GM12873 (cell line): Measurements from ENCODE around the gene C20orf202.

Experiments used
- TF ChIP-seq, protein P1 (sequence below): IDR thresholded peaks from 2 replicates; pipeline ENCODE4 v1.5.1; 2012; ENCODE audit warnings: low read depth, mild to moderate bottlenecking, moderate library complexity, low read length, control low read depth; ENCODE audit not compliant: insufficient read depth; ENCODE audit errors: missing control alignments

C20orf202 gene

DNA sequence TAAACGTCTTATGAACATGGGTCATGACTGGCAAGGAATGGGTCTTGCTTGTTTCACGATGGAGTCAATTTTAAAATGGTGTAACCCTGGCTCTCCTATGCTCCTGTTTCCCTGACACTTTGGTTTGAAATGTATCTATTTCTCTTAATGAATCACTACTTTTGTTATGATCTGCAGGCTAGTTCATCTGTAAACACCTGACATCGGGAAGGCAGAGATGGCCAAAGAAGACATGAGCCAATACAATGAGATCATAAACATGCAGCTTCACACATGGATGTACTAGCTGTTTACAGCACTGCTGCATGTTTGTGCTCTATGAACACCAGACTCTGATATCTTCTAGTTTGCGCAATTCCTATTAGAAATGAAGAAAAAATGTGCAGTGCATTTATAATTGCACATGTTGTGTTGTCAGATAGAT, 11.6 kb downstream of the C20orf202 start:
- TF ChIP-seq, protein P1, sequence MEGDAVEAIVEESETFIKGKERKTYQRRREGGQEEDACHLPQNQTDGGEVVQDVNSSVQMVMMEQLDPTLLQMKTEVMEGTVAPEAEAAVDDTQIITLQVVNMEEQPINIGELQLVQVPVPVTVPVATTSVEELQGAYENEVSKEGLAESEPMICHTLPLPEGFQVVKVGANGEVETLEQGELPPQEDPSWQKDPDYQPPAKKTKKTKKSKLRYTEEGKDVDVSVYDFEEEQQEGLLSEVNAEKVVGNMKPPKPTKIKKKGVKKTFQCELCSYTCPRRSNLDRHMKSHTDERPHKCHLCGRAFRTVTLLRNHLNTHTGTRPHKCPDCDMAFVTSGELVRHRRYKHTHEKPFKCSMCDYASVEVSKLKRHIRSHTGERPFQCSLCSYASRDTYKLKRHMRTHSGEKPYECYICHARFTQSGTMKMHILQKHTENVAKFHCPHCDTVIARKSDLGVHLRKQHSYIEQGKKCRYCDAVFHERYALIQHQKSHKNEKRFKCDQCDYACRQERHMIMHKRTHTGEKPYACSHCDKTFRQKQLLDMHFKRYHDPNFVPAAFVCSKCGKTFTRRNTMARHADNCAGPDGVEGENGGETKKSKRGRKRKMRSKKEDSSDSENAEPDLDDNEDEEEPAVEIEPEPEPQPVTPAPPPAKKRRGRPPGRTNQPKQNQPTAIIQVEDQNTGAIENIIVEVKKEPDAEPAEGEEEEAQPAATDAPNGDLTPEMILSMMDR = no peak

DNA sequence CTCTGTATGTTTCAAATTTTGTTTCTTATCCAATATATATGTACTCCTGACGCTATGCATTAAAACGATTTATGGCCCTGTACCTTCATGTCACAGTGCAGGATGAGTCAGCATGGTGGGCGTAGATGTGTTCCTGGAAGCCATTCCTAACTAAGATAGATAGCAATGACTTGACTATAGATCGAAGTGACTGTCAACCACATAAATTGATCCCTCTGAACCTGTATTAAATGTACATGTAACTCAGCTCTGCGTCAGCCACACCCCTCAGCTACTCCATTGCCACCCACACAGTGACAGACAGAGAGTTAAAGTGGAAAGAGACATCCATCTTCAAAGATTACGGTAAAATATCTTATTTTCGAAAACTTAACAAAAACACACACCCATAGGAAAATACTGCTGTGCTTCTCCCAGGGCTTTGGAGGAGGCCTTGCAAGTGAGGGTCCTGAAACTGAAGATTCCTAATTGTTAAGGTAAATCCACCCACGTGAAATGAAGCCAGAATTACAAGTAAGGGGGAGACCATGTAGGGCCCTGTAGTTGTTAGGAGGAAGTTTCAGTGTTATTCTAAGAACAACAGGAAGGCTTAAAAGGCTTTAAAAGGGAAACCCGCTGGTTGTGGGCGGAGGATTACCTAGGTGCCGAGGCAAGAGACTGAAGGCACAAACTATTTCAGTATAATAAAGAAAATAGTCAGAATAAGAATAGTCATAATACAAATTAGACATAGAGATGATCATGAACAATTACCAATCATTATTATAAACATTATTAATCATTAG, 12.3 kb downstream of the C20orf202 start:
- TF ChIP-seq, protein P1 = no peak

DNA sequence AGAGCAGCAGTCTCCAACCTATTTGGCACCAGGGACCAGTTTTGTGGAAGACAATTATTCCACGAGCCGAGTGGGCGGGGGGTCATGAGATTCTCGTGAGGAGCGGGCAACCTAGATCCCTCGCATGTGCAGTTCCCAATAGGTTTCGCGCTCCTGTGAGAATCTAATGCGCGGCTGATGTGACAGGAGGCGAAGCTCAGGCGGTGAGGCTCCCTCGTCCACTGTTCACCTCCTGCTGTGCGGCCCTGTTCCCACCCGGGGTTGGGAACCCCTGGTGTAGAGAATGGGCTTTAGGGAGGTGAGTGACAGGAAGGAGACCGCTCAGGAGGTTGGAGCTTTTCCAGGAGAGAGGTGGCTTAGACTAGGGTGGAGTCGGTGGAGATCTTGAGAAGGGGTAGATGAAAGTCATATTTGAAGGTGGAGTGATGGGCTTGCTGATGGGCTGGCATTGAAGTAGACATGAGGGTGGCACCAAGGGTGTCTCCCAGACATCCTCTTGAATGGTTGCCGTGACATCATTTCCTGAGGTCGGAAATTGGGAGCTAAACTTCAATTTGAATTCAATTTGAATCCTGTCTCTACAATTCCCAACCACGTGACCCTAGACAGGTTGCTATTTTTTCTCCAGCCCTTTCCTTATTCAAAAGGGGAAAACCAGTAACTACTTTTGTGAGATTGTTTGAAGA, 21.1 kb downstream of the C20orf202 start:
- TF ChIP-seq, protein P1 = no peak

DNA sequence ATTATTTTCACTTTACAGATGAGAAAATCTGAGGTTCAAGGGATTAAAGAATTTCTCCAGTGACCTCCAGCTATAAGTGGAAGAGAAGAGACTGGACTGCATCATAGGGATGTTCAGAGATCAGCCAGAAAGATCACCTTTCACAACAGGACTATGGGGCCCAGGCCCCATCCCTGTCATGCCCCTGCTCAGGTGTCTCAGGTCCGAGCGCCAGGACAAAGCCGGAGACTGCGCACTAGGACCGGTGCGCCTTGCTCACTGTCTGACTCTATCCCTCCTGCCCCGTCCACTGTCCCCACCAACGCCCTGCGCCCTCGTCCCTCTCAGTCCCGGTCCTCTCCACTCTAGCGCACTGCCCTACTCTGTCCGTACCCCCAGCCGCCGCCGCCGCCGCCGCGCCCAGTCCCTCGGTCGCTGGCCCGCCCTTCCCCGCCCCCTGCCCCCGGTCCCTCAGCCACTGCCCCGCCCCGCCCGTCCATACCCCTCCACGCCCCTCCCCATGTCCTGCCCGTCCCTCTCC, 22.1 kb downstream of the C20orf202 start:
- TF ChIP-seq, protein P1 = no peak

DNA sequence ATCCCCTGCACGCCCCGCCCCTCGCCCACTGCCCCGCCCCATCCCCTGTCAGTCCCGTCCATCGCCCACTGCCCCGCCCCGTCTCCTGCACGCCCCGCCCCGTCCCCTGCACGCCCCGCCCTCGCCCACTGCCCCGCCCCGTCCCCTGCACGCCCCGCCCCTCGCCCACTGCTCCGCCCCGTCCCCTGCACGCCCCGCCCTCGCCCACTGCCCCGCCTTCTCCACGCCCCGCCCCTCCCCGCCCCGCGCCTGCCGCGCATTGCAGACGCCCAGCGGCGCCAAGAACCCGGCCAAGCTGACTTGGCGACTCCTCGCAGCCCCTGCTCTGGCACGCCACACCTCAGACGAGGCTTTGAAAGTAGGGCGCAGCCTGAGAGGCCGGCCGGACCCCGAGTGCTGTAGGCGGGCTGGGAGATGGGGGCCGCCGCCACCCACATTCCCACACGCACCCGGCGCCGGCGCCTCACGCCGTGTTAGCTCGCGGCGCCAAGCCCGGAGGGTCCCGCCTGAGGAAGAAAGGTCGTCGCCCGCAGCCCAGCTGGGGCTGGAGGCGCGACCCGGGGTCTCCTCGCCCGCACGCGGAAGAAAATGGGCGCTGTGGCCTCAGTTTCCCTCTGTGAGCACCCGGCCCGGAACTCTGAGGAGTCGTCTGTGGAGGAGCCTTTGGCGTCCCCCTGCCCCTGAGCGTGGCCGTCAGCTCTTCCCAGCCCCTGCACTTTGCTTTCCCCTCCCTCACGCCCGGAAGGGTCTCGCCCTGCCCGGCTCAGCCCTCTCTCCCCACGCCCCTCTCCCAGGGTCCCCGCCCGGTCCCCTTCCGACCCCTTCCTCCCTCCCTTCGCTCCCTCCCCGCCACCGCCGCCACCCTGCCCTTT, 22.8 kb downstream of the C20orf202 start, which contains the start of gene RAD21L1:
Gene RAD21L1, plus strand, starts transcription at position 262 of the 872 bp plus-strand sequence. CDS start 2,410 bp downstream, outside the sequence.
- TF ChIP-seq, protein P1 = no peak

DNA sequence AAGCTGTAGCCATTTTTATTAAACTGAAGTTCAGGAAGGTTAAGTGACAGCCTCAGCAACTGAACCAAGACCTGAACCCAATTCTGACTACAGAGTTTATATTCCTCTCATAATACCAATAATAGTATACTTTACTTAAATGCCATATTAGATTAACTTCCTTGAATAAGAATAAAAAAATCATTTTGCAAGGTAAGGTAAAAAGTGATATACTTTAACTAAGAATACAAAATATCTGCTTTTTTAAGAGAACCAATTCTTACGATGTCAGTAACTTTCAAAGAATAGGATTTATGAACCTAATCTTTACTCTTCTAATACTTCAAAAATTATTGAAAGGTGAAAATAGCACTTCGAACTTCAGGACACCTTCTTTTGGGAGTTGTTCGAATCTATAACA, 26.3 kb downstream of the C20orf202 start:
- TF ChIP-seq, protein P1 = no peak
